ENCODE data around the gene PDIA5. TPM values are rescaled to one million over a fixed set of nuclear protein-coding genes. Genes with fewer than 3 reads are reported as not detected.
"Not testable (repeated sequence)": the region's sequence is repeated elsewhere in the genome, so short reads cannot be mapped to it uniquely, and the experiment has no call there.

The PDIA5 gene
- total RNA-seq, 2 donors from 2014 or later: 8.4 to 19.2 TPM

DNA sequence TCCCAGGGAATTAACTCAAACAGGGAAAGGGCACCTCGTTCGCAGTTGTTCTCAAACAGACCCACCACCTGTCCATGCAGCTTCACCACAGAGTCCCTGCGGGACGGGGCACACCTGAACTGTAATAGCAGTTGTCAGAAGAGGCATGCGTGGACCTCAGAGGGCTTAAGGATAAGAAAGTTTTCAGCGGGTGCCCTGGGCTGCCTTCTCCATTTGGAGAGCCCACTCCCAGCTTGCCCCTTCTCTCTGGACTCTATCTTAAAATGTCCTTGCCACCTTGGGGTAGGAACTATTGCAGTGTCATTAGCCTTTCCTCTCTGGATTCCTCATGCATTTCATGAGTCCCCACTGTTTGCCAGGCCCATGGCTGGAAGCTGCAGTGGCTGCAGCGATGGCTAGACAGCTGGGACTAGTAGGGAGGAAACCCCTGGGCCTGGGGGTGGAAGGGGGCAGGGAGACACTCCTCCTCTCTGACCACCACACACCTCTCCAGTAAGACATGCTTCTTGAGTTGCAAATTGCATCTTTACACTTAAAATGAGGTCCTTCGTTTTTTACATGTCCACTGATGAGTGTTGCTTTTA, 33.5 kb downstream of the PDIA5 start:
- Mint-ChIP-seq H3K4me1 (no peaks in the 10 kb centered on the region), H3K27me3 (no peaks in the 10 kb centered on the region), H3K4me3 (no peak overlapping the region), H3K27ac (no peak overlapping the region), H3K36me3 (ENCODE audit: low read depth) (peaks cover 68% of the 10 kb centered on the region), H3K9me3 (no peaks in the 10 kb centered on the region)
- no peak for ATAC-seq (replicated peaks)

DNA sequence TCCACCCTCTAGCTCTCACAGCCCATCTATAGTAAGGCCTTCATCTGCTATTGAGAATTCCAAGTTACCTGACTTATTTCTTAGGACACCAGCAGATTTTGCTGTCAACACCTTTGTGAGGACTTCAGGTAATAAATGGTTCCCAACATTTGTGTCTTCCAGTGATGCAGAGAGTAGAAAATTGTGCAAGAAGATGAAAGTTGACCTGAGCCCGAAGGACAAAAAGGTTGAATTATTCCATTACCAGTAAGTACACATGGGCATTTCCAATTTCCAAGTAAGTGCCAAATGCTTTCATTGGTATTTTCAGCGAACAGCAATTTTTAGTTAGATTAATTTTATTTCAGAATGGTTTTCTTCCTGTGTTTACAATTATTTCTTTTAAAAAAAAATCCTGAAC, 35.4 kb downstream of the PDIA5 start:
- Mint-ChIP-seq H3K27ac (no peak overlapping the region), H3K4me1 (no peaks in the 10 kb centered on the region), H3K36me3 (ENCODE audit: low read depth) (peaks cover 75% of the 10 kb centered on the region), H3K4me3 (no peak overlapping the region), H3K9me3 (no peaks in the 10 kb centered on the region), H3K27me3 (no peaks in the 10 kb centered on the region)
- no peak for ATAC-seq (replicated peaks)

DNA sequence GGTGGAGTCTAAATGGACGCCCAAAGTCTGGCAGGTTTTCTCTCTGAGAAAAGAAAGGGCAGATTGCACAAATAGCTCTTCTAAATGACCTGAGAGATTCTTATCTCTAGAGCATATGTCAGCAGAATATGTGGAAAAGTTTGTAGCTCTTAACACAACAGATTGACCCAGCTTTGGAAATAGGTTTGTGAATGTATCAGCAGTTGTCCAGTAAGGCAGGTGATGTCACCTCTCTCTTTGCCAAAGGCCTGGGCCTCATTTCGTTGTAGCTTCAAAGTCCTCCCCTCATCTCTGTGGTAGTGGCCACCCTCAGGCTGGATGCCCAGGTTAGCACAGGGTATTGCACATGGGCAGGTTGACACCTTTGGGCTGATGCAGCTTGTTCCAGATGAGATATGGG, 36.0 kb downstream of the PDIA5 start:
- H3K4me3 Mint-ChIP-seq: no peak overlapping the region
- no peaks in the 10 kb centered on the region for H3K4me1 Mint-ChIP-seq

DNA sequence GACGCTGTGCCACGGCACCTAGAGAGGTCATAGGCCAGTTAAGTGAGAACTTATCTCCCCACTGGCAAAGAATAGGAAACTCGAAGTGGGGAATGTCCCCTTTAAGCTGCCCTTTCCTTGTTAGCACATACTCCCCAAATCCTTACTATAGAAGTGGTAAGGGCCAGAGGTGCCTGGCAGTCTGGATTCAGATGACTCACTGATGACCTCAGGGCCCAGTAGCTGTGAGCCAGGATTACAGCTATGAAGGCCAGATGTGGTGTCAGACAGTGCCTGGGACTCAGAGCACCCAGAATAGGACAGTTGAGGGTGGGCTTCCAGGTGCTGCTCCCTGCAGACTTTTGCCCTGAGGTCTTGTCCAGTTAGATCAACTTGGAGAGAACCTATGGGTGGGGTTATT, 37.7 kb downstream of the PDIA5 start:
- no peaks in the 10 kb centered on the region for H3K9me3 Mint-ChIP-seq
- peaks cover 85% of the 10 kb centered on the region for H3K36me3 Mint-ChIP-seq (ENCODE audit: low read depth)
- no peak overlapping the region for H3K27ac Mint-ChIP-seq
- no peak for ATAC-seq (replicated peaks)
- H3K27me3 Mint-ChIP-seq: no peaks in the 10 kb centered on the region
- H3K4me3 Mint-ChIP-seq: no peak overlapping the region
- no peaks in the 10 kb centered on the region for H3K4me1 Mint-ChIP-seq

More for the DNA sequence above, 36.0 kb downstream of the PDIA5 start:
- no peak overlapping the region for H3K27ac Mint-ChIP-seq
- peaks cover 81% of the 10 kb centered on the region for H3K36me3 Mint-ChIP-seq (ENCODE audit: low read depth)
- no peak for ATAC-seq (replicated peaks)
- no peaks in the 10 kb centered on the region for H3K9me3 Mint-ChIP-seq
- H3K27me3 Mint-ChIP-seq: no peaks in the 10 kb centered on the region

DNA sequence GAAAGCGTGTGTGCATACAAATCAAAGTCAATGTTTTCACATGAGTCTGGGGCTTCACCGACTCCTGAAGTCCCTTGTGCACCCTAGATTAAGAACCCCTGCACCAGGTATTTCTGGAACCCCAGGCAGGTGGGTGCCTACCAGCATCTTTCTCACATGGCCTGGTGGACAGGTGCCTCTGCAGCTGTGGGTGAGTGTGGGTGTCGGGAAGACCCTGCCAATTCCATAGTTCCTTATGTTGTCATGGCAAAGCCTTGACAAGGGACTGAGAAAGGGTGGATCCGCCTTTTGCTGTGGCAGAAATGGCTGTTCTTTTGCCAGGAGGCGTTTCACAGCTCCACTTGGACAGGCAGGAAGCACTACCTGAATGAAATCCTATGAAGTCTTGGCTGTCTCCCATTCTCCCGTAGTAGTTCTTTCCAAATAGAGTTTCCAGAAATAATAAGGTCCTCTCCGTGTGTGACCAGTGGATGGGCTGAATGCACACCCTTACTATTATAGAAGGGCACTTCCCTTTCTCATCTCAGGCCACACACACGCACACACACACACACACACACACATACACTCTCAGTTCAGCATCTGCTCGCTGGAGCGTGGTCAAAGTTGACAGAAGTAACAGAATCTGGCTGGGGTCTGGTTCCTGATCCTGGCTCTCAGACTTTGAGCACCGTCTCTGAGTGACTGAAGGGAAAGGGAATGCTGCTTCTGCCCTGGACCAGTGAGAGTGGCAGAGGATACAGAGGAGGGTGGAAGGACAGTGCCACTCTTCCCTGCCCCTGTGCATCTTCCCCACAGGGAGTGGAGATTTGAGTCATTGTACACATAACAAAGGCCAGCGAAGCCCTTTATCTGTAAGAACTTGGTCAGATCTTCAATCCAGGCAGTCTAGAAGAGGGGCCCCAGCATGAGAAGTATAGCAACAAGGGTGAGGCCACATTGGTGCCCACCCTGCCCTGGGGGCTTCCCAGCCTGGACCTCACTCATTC, 38.7 kb downstream of the PDIA5 start:
- no peak for ATAC-seq (replicated peaks)
- H3K9me3 Mint-ChIP-seq: no peaks in the 10 kb centered on the region
- no peaks in the 10 kb centered on the region for H3K4me1 Mint-ChIP-seq
- no peak overlapping the region for H3K4me3 Mint-ChIP-seq
- H3K27me3 Mint-ChIP-seq: no peaks in the 10 kb centered on the region
- H3K36me3 Mint-ChIP-seq (ENCODE audit: low read depth): peaks cover 92% of the 10 kb centered on the region
- no peak overlapping the region for H3K27ac Mint-ChIP-seq

DNA sequence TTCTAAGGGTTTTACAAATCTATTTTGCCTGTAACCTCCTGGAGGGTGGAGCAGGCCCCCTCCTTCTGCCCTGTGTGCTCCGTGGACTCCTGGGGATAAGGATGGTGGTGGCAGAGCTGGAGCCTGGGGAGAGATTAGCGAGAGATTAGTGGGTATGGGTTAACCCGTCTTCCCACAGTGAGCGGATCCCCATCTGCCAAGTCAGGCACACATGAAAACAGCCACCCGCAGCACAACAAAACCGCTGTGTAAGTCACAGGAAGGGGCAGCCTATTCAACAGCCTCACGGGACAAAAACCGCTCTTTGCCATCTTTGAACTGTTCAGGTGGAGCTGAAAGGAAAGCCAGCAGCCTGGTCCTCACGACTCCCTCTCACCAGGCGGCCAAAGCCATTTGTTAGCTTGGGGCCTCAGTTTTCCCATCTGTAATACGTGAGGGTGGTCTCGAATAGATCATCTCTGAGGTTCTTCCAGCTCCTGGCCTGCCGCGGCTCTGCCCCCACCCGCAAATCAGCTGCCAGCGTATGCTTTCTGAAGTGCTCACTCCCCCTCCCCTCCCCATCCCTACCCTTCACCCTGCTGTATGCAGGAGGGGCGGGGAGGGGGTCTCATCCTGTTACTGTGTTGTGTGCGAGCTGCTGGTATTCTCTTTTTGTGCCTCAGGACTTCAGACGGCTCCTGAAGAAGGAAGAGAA, 43.6 kb downstream of the PDIA5 start:
- Mint-ChIP-seq H3K27me3 (no peaks in the 10 kb centered on the region), H3K9me3 (no peaks in the 10 kb centered on the region), H3K36me3 (ENCODE audit: low read depth) (peaks cover 80% of the 10 kb centered on the region), H3K27ac (no peak overlapping the region), H3K4me1 (no peaks in the 10 kb centered on the region), H3K4me3 (no peak overlapping the region)
- ATAC-seq (replicated peaks): no peak

DNA sequence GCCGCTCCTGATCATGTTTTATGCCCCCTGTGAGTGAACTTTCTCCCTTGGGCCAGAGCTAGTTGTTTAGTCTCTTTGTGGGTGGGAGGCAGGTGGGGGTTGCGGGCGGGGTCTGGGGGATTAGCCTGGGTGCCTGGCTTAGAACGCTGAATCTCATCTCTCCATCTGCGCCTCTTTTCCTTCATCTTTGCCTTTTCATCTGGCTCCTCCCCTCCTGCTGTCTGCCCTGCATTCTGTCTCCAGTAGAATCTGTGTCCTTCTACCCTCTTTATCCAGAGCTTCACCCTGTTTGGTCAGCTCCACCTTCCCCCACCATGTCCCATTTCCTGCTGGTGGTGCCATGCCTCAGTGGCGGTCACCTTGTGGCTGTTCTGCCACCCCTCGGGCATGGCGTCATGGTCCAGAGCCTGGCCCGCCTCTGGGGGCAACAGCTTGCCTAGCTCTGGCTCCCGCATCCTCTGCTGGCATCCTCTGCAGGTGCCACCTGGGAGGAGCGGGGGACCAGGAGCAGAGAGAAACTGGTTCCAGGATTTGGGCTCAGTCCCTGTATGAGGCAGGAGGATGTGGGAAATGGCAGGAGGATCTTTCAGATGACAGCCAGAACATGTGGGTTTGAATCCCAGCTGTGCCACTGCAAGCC, 44.3 kb downstream of the PDIA5 start:
- H3K27me3 Mint-ChIP-seq: no peaks in the 10 kb centered on the region
- ATAC-seq (replicated peaks): no peak
- peaks cover 80% of the 10 kb centered on the region for H3K36me3 Mint-ChIP-seq (ENCODE audit: low read depth)

DNA sequence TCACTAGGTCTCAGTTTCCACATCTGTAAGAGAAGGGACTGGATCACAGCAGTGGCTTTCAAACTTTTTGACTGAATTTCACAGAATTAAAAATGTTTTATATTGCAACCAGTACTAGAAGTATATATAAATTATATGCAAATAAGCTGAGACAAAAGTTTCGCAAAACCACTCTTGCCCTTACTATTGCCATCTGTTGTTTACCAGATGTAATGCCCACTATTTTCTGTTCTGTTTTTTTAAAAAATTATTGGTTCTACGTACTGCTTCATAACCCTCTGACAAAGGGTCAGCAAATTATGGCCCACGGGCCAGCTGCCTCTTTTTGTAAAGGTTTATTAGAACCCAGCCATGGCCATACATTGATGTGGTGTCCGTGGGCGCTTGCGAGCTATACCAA, 44.8 kb downstream of the PDIA5 start:
- no peak overlapping the region for H3K27ac Mint-ChIP-seq
- H3K9me3 Mint-ChIP-seq: no peaks in the 10 kb centered on the region
- ATAC-seq (replicated peaks): no peak
- H3K4me3 Mint-ChIP-seq: no peak overlapping the region
- no peaks in the 10 kb centered on the region for H3K4me1 Mint-ChIP-seq
- H3K27me3 Mint-ChIP-seq: no peaks in the 10 kb centered on the region
- H3K36me3 Mint-ChIP-seq (ENCODE audit: low read depth): peaks cover 80% of the 10 kb centered on the region

More for the DNA sequence above, 44.3 kb downstream of the PDIA5 start:
- H3K9me3 Mint-ChIP-seq: no peaks in the 10 kb centered on the region
- no peak overlapping the region for H3K27ac Mint-ChIP-seq
- H3K4me1 Mint-ChIP-seq: no peaks in the 10 kb centered on the region
- H3K4me3 Mint-ChIP-seq: no peak overlapping the region

DNA sequence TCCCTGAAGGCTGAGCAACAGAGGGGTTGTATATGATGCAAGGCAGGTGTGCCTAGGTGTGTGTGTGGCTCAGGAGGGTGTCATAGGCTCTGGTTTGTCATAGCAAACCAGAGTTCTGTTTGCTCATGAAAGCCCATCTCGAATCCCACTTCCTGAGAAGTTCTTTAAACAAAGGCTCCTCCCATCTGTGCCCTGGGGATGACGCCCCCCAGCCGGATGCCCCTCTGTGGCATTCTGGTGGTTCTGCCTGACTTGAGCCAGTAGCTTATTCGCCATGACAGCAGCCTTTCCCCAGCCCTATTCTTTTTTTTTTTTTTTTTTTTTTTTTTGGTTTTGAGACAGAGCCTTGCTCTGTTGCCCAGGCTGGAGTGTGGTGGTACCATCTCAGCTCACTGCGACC, 45.4 kb downstream of the PDIA5 start:
- H3K9me3 Mint-ChIP-seq: no peaks in the 10 kb centered on the region
- ATAC-seq (replicated peaks): no peak
- H3K4me3 Mint-ChIP-seq: no peak overlapping the region
- no peak overlapping the region for H3K27ac Mint-ChIP-seq
- H3K36me3 Mint-ChIP-seq (ENCODE audit: low read depth): peaks cover 80% of the 10 kb centered on the region
- H3K4me1 Mint-ChIP-seq: no peaks in the 10 kb centered on the region
- no peaks in the 10 kb centered on the region for H3K27me3 Mint-ChIP-seq

DNA sequence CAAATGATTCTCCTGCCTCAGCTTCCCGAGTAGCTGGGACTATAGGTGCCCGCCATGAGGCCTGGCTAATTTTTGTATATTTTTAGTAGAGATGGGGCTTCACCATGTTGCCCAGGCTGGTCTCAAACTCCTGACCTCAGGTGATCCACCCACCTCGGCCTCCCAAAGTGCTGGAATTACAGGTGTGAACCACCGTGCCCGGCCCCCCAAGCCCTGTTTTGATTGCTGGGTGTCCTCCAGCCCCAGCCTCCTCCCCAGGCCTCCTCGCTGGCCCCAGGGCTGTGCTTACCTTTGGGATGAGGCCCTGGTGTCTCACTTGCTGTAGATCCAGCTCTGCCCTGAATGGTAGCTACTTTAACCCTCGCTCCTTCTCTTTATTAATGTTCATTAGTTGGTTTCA, 45.8 kb downstream of the PDIA5 start:
- H3K4me1 Mint-ChIP-seq; H3K4me3 Mint-ChIP-seq; ATAC-seq (replicated peaks); H3K9me3 Mint-ChIP-seq; H3K27ac Mint-ChIP-seq; H3K27me3 Mint-ChIP-seq: not testable (repeated sequence)
- peaks cover 80% of the 10 kb centered on the region for H3K36me3 Mint-ChIP-seq (ENCODE audit: low read depth)

DNA sequence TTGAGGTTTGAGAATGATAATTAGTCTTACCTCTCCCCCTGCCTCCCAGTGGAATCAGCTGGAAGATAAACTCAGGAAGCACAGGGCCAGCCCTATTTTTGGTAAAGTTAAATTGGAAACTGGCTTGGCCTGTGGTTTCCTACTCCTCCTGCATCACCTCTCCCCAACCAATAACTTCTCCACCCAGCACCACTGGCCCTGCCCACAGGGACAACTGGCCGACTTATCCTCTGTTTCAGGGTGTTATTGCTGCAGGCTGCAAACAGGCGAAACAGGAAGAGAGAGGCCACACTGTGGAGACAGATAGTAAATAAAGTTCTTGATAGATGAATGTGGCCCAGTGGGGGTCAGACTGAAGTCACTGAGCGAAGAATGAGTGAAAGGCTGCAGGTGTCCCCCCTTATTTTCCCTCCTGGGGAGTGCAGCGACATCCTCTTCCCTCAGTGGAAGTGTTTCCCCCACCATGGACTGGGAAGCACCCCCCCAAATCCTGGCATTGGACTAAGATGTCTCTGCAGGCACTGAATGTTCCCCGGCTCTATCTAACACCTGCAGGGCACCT, 47.1 kb downstream of the PDIA5 start:
- H3K36me3 Mint-ChIP-seq (ENCODE audit: low read depth): peaks cover 84% of the 10 kb centered on the region
- no peak for ATAC-seq (replicated peaks)
- H3K4me3 Mint-ChIP-seq: no peak overlapping the region
- no peak overlapping the region for H3K27ac Mint-ChIP-seq
- no peaks in the 10 kb centered on the region for H3K4me1 Mint-ChIP-seq
- no peaks in the 10 kb centered on the region for H3K27me3 Mint-ChIP-seq
- H3K9me3 Mint-ChIP-seq: no peaks in the 10 kb centered on the region

DNA sequence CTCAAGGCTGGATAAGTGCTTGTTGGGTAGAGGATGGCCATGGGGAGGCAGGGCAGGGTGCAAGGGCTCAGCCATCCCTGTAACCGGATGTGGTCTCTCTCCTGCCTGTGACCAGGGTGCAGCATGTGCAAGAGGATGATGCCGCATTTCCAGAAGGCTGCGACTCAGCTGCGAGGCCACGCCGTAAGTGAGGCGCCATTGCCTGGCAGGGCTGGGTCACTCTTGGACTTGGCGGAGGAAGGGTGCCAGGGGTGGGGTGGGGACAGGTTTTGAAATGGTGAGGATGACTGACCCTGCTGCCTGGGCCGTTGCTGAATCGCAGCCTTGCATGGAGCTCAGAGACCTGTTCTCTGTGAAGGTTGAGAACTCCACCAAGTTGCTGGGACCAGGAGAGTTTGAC, 49.3 kb downstream of the PDIA5 start:
- Mint-ChIP-seq H3K4me1 (peaks cover 3% of the 10 kb centered on the region), H3K27me3 (no peaks in the 10 kb centered on the region), H3K36me3 (ENCODE audit: low read depth) (peaks cover 81% of the 10 kb centered on the region), H3K27ac (no peak overlapping the region), H3K9me3 (no peaks in the 10 kb centered on the region), H3K4me3 (no peak overlapping the region)
- no peak for ATAC-seq (replicated peaks)

DNA sequence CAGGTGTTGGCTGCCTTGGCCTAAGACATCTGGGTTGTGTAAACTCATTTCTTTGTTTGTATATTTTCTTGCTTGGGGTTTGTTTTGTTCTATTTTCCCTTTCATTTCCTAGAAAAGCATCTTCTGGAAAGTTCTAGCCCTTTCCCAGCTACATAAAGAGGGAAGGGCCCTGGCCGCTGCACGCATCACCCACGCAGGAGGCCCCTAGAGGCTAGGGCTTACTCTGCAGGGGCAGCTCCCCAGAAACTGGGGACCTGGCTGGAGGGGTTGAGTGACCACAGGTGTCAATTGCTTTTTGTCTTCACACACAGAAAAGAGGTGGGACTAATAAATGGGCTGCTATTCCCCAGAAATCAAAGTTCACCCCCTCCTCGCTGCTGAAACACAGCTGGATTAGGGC, 52.6 kb downstream of the PDIA5 start:
- Mint-ChIP-seq H3K27me3 (no peaks in the 10 kb centered on the region), H3K27ac (no peak overlapping the region), H3K9me3 (no peaks in the 10 kb centered on the region), H3K4me3 (no peak overlapping the region), H3K4me1 (peaks cover 8% of the 10 kb centered on the region), H3K36me3 (ENCODE audit: low read depth) (peaks cover 90% of the 10 kb centered on the region)
- ATAC-seq (replicated peaks): no peak

DNA sequence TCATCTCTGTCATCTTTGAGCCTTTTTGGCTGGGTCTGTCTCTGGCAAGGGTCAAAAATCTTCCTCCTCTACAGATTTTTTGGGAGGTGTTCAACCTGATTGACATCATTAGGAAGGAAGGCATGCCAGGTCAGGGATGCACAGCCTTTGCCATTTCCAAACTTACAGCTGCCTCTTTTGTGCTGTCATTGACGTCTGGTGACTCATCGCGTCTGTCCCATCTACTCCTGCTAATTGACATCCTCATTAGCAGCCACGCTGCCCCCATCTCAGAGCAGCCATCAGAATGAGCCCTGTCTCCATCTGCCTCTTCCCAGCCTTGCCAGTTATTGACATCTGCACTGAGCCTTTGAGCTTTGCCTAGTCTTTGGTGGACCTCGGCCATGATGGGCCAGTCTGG, 53.0 kb downstream of the PDIA5 start:
- Mint-ChIP-seq H3K27ac (no peak overlapping the region), H3K27me3 (no peaks in the 10 kb centered on the region), H3K36me3 (ENCODE audit: low read depth) (peaks cover 90% of the 10 kb centered on the region), H3K4me1 (peaks cover 8% of the 10 kb centered on the region), H3K9me3 (no peaks in the 10 kb centered on the region), H3K4me3 (no peak overlapping the region)
- ATAC-seq (replicated peaks): no peak
